ENCODE measurements around the gene TMA16. TPM values are rescaled to one million over a fixed set of nuclear protein-coding genes. Genes with fewer than 3 reads are reported as not detected.

The TMA16 gene
- total and polyA plus RNA-seq, 7 experiments from 2014 or later: 10.1 to 38.7 (median 13.4) TPM

DNA sequence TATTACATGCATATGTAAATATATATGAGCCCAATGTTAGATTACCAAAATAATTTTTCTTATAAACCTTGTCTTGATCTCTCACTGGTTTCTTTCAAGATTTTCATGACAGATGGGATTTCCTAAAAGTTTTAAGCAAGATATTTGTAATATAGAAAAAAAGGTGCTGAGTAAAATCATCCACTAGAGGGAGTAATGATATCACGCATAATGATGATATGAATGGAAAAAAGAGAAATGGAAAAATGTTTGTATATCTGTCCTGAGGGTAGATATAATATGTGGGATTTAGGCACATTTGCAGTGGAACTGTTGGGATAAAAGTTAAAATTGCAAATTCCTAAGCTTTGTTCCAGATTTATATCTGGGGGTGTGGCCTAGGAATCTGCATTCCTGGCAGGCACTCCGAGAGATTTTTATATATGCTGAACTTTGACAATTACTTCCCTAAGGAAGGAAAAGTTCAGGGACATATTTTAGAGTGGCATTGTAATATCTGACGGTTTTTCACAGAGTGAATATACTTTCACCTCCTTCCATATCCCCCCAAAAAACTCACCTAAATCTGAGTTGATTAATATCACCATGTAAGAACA is 60.5 kb downstream of the TMA16 start:
- Histone ChIP-seq H3K27me3 (ENCODE audit: control insufficient read depth in 2 of 2, insufficient read depth in 2 of 2, low read length in 2 of 2) (no peaks in the 10 kb centered on the region), H3K4me3 (ENCODE audit: low read length) (no peak overlapping the region), H3K9me3 (ENCODE audit: control insufficient read depth in 2 of 3, low read length in 3 of 3) (no peaks in the 10 kb centered on the region), H3K36me3 (ENCODE audit: control insufficient read depth in 2 of 3, insufficient read depth in 3 of 3, low read length in 3 of 3) (no peaks in the 10 kb centered on the region), H3K4me1 (ENCODE audit: control insufficient read depth in 2 of 2, insufficient read depth in 2 of 2, low read length in 2 of 2) (peaks cover 18 to 20% of the 10 kb centered on the region in 2 donors), H3K27ac (ENCODE audit: low read depth, low read length) (no peak overlapping the region)
- ChIA-PET POLR2A (interaction anchor here (1.5 kb wide), 1 partner anchor 126 kb away, joined by 5 read pairs; no protein-coding TSS in a partner anchor), CTCF (interaction anchor here (1.1 to 11.9 kb wide), 11 partner anchors 9 to 1177 kb away, joined by 3 to 181 read pairs (median 15); partner anchors contain the start of gene TMA16)
- Mint-ChIP-seq H3K9me3 (peaks cover 0 to 9% (median 3%) of the 10 kb centered on the region in 11 donors), H3K36me3 (peaks cover 0 to 6% (median 0%) of the 10 kb centered on the region in 5 donors), H3K27me3 (peaks cover 0 to 5% (median 0%) of the 10 kb centered on the region in 5 donors), H3K27ac (no peak overlapping the region), H3K4me3 (no peak overlapping the region), H3K4me1 (peaks cover 18 to 52% (median 32%) of the 10 kb centered on the region in 7 donors)
- intact Hi-C loops (cut with micrococcal nuclease): loop anchor here (1.0 to 10.0 kb wide), 8 partner anchors 126 to 1560 kb away; partner anchors contain the start of gene TMEM192 (in 2 of the 2)
- ATAC-seq (no peak), DNase-seq (peak in 5 of 9 donors; percentile 21 to 43 (median 32))

DNA sequence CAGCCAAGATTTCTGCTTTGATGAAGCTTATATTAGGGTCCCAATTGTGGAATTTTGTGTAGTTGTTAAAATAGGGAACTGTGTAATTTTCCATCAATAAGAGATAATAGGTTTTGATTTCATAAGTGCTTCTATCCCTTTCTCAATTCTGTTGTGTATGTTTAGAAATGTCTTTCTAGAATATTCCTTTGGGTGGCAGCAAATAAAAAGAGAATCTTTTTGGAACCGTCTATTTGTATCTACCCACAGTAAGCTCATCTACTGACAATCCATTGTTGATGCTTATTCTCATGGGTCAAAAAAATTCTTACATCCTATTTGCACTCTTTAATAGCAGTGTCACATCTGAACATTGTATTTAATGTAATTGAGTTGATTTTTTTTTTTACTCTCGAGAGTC is 61.7 kb downstream of the TMA16 start:
- H3K4me1 Mint-ChIP-seq: peaks cover 17 to 49% (median 27%) of the 10 kb centered on the region in 7 donors
- ChIA-PET POLR2A (interaction anchor here (1.5 kb wide), 1 partner anchor 125 kb away, joined by 5 read pairs; no protein-coding TSS in a partner anchor), CTCF (interaction anchor here (0.6 to 11.9 kb wide), 20 partner anchors 8 to 1176 kb away, joined by 3 to 181 read pairs (median 4); partner anchors contain the start of gene TMA16)
- peaks cover 0 to 21% (median 6%) of the 10 kb centered on the region in 11 donors for H3K9me3 Mint-ChIP-seq
- DNase-seq (peak in 4 of 9 donors; percentile 19 to 29 (median 26)), ATAC-seq (no peak)
- H3K36me3 Mint-ChIP-seq: peaks cover 0 to 10% (median 0%) of the 10 kb centered on the region in 5 donors
- H3K4me3 Mint-ChIP-seq: no peak overlapping the region
- H3K4me1 ChIP-seq (ENCODE audit: control insufficient read depth in 2 of 2, insufficient read depth in 2 of 2, low read length in 2 of 2): peaks cover 16 to 18% of the 10 kb centered on the region in 2 donors
- no peak overlapping the region for H3K4me3 ChIP-seq (ENCODE audit: low read length)
- H3K27ac ChIP-seq (ENCODE audit: low read depth, low read length): no peak overlapping the region
- no peak overlapping the region for H3K27ac Mint-ChIP-seq
- no peaks in the 10 kb centered on the region for H3K9me3 ChIP-seq (ENCODE audit: control insufficient read depth in 2 of 3, low read length in 3 of 3)
- no peaks in the 10 kb centered on the region for H3K36me3 ChIP-seq (ENCODE audit: control insufficient read depth in 2 of 3, insufficient read depth in 3 of 3, low read length in 3 of 3)
- intact Hi-C loops (cut with micrococcal nuclease): loop anchor here in 1 of 2 donors (10.0 kb wide), 1 partner anchor 1559 kb away; the partner anchor contains the start of gene TMEM192
- peaks cover 0 to 5% (median 0%) of the 10 kb centered on the region in 5 donors for H3K27me3 Mint-ChIP-seq
- H3K27me3 ChIP-seq (ENCODE audit: control insufficient read depth in 2 of 2, insufficient read depth in 2 of 2, low read length in 2 of 2): no peaks in the 10 kb centered on the region

DNA sequence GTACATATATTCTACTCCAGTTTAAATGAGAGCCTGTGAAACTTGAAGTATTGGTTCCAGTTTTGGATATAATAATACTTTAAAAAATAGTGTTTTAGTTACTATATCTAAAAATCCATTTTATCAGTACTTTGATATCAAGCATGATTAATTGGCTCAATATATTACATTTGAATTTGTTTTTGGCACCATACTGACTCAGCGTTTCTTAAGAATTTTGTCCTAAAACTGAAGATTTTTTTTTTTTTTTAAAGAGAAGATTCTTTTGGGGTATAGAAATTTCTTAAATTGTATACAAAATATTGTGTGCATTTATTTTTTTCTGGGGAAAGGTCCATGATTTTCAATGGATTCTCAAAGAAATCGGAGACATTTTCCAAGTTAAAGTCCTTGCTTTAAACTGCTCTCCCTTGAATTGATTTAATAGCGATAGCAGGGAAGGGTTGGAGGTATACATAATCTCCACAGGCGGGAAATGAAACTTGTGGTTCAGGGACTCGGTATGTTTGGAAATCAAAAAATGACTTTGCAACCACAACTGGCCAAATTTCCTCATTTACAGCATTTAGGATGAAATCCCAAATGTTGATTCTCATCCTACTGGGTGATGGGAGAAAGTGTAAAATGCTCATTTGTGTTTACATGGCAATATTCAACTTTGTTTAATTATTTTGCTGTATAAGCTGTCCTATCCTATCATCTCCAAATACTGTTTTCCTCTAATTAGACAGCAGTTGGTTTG is 62.3 kb downstream of the TMA16 start:
- Mint-ChIP-seq H3K36me3 (peaks cover 0 to 13% (median 0%) of the 10 kb centered on the region in 5 donors), H3K4me3 (peak overlapping the region in 1 of 10 donors; percentile 85), H3K9me3 (peaks cover 0 to 28% (median 6%) of the 10 kb centered on the region in 11 donors), H3K27ac (peak overlapping the region in 1 of 9 donors; percentile 92), H3K4me1 (peaks cover 17 to 49% (median 27%) of the 10 kb centered on the region in 7 donors), H3K27me3 (peaks cover 0 to 5% (median 0%) of the 10 kb centered on the region in 5 donors)
- ChIA-PET CTCF (interaction anchor here (0.6 to 11.9 kb wide), 16 partner anchors 9 to 1175 kb away, joined by 3 to 181 read pairs (median 5); partner anchors contain the start of gene TMA16), POLR2A (interaction anchor here (0.5 kb wide), 1 partner anchor 66 kb away, joined by 3 read pairs; no protein-coding TSS in a partner anchor)
- Histone ChIP-seq H3K36me3 (ENCODE audit: control insufficient read depth in 2 of 3, insufficient read depth in 3 of 3, low read length in 3 of 3) (no peaks in the 10 kb centered on the region), H3K4me3 (ENCODE audit: low read length) (no peak overlapping the region), H3K9me3 (ENCODE audit: control insufficient read depth in 2 of 3, low read length in 3 of 3) (no peaks in the 10 kb centered on the region), H3K4me1 (ENCODE audit: control insufficient read depth in 2 of 2, insufficient read depth in 2 of 2, low read length in 2 of 2) (peaks cover 16 to 18% of the 10 kb centered on the region in 2 donors), H3K27ac (ENCODE audit: low read depth, low read length) (no peak overlapping the region), H3K27me3 (ENCODE audit: control insufficient read depth in 2 of 2, insufficient read depth in 2 of 2, low read length in 2 of 2) (no peaks in the 10 kb centered on the region)
- ATAC-seq (no peak), DNase-seq (no peak)
- intact Hi-C loops (cut with micrococcal nuclease): loop anchor here in 1 of 2 donors (10.0 kb wide), 1 partner anchor 1558 kb away; the partner anchor contains the start of gene TMEM192

DNA sequence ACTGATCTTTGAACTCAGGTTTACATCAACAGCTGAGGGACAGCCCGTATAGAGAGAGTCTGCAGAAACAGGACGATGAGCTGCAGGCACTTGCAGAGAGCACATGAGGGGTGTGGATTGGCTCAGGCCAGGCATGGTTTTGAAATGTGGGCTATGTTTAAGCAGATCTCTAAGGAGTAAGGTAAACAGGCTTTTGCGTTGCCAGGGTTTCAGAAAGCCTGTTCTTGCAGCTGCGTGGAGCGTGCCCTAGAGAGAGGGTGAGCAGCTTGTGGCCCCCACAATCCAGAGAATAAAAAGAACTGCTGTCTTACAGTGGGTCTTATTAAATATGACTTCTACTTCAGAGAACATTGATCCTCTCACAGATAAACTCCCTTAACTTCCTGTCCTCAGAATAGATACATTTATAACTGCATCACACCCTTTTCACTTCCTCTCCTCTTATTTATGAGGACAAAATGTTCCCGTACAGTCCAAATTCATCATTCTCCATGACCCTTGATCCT is 64.1 kb downstream of the TMA16 start:
- ATAC-seq: peak; percentile 75
- intact Hi-C loops (cut with micrococcal nuclease): loop anchor here (1.0 to 10.0 kb wide), 2 partner anchors 8 to 1556 kb away; partner anchors contain the start of gene TMEM192 (in 1 of the 2)
- CTCF ChIA-PET: interaction anchor here (0.6 to 11.9 kb wide), 9 partner anchors 9 to 454 kb away, joined by 3 to 181 read pairs (median 5); no protein-coding TSS in a partner anchor

DNA sequence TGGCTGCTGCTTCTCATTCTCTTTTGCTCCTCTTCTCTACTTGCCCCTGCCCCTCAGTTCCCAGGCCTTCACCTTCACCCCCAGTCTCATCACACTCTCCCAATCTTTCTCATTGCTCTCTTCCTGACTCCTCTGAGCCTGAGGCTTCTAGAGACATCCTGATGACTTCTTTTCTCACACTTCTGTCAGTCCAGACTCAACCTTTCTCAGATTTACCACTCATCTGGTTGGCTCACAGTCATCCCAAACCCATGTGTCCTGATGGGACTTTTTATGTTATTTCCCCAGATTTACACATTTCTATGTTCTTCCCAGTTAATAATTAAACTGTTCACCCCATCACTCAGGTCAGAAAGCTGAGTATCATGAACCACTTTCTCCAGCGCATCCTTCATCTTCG is 68.0 kb downstream of the TMA16 start:
- Histone ChIP-seq H3K27me3 (ENCODE audit: control insufficient read depth in 2 of 2, insufficient read depth in 2 of 2, low read length in 2 of 2) (no peaks in the 10 kb centered on the region), H3K4me3 (ENCODE audit: low read length) (no peak overlapping the region), H3K27ac (ENCODE audit: low read depth, low read length) (no peak overlapping the region), H3K9me3 (ENCODE audit: control insufficient read depth in 2 of 3, low read length in 3 of 3) (no peaks in the 10 kb centered on the region), H3K36me3 (ENCODE audit: control insufficient read depth in 2 of 3, insufficient read depth in 3 of 3, low read length in 3 of 3) (no peaks in the 10 kb centered on the region), H3K4me1 (ENCODE audit: control insufficient read depth in 2 of 2, insufficient read depth in 2 of 2, low read length in 2 of 2) (peaks cover 16 to 18% of the 10 kb centered on the region in 2 donors)
- Mint-ChIP-seq H3K27me3 (peaks cover 0 to 5% (median 0%) of the 10 kb centered on the region in 5 donors), H3K4me1 (peaks cover 17 to 48% (median 30%) of the 10 kb centered on the region in 7 donors), H3K27ac (peak overlapping the region in 6 of 9 donors; percentile 0 to 33 (median 8)), H3K4me3 (no peak overlapping the region), H3K9me3 (peaks cover 0 to 36% (median 7%) of the 10 kb centered on the region in 11 donors), H3K36me3 (peaks cover 0 to 22% (median 5%) of the 10 kb centered on the region in 5 donors)
- intact Hi-C loops (cut with micrococcal nuclease): no loop called here
- no peak for DNase-seq
- ChIA-PET CTCF (no interaction called here), POLR2A (no interaction called here)
- no peak for ATAC-seq

More for the DNA sequence above, 64.1 kb downstream of the TMA16 start:
- H3K9me3 Mint-ChIP-seq: peaks cover 0 to 36% (median 7%) of the 10 kb centered on the region in 11 donors
- POLR2A ChIA-PET: interaction anchor here (0.8 kb wide), 1 partner anchor 9 kb away, joined by 3 read pairs; no protein-coding TSS in a partner anchor
- peak overlapping the region; percentile 43 to 85 (median 70) for H3K4me3 Mint-ChIP-seq
- DNase-seq: peak in 5 of 9 donors; percentile 20 to 48 (median 21)
- Histone ChIP-seq H3K27ac (ENCODE audit: low read depth, low read length) (peak overlapping the region; percentile 47), H3K4me3 (ENCODE audit: low read length) (peak overlapping the region; percentile 22), H3K27me3 (ENCODE audit: control insufficient read depth in 2 of 2, insufficient read depth in 2 of 2, low read length in 2 of 2) (no peaks in the 10 kb centered on the region), H3K9me3 (ENCODE audit: control insufficient read depth in 2 of 3, low read length in 3 of 3) (no peaks in the 10 kb centered on the region), H3K4me1 (ENCODE audit: control insufficient read depth in 2 of 2, insufficient read depth in 2 of 2, low read length in 2 of 2) (peaks cover 16 to 18% of the 10 kb centered on the region in 2 donors), H3K36me3 (ENCODE audit: control insufficient read depth in 2 of 3, insufficient read depth in 3 of 3, low read length in 3 of 3) (no peaks in the 10 kb centered on the region)
- peaks cover 0 to 5% (median 0%) of the 10 kb centered on the region in 5 donors for H3K27me3 Mint-ChIP-seq
- peaks cover 0 to 22% (median 5%) of the 10 kb centered on the region in 5 donors for H3K36me3 Mint-ChIP-seq
- H3K27ac Mint-ChIP-seq: peak overlapping the region; percentile 4 to 95 (median 87)
- peaks cover 17 to 52% (median 34%) of the 10 kb centered on the region in 7 donors for H3K4me1 Mint-ChIP-seq
